Measurements from ENCODE around the gene GPR137B. TPM values are rescaled to one million over a fixed set of nuclear protein-coding genes. Genes with fewer than 3 reads are reported as not detected.

Gene GPR137B
- total and polyA plus RNA-seq, 2 experiments from 2014 or later = 4.5 to 11.1 TPM

- no peak for TF ChIP-seq ZNF462 (CRISPR knock-in tag; IDR thresholded peaks at IDR 0.05)
- TF ChIP-seq ZNF114 (CRISPR knock-in tag; IDR thresholded peaks at IDR 0.05) = no peak
- no peak for TF ChIP-seq POLR2AphosphoS5 (IDR thresholded peaks at IDR 0.05; ENCODE audit: low read depth)
- no peak for TF ChIP-seq EZH2 (IDR thresholded peaks at IDR 0.05; ENCODE audit: low read depth, unreplicated experiment)
Measured at GRCh38 chr1:236133339-236133738, 9.0 kb upstream of the GPR137B start (continued).

- Mint-ChIP-seq H3K9me3 (no peaks in the 10 kb centered on the region), H3K4me1 (peaks cover 18% of the 10 kb centered on the region), H3K27me3 (ENCODE audit: insufficient read depth, low read depth, poor library complexity) (peaks cover 10% of the 10 kb centered on the region)
- TF ChIP-seq EZH2 (IDR thresholded peaks at IDR 0.05; ENCODE audit: low read depth, unreplicated experiment) = no peak
- TF ChIP-seq ZNF331 (CRISPR knock-in tag; IDR thresholded peaks at IDR 0.05; ENCODE audit: low read depth) = no peak
- TF ChIP-seq JUNB (IDR thresholded peaks at IDR 0.05; ENCODE audit: unreplicated experiment) = no peak
- TF ChIP-seq ETS1 (IDR thresholded peaks at IDR 0.05) = no peak
- TF ChIP-seq ZNF462 (CRISPR knock-in tag; IDR thresholded peaks at IDR 0.05) = no peak
Measured at GRCh38 chr1:236133802-236134201, 8.5 kb upstream of the GPR137B start.

More at GRCh38 chr1:236133802-236134201, 8.5 kb upstream of the GPR137B start:
- H4K20me1 ChIP-seq (replicated peaks; ENCODE audit: insufficient read depth) = no peaks in the 10 kb centered on the region
- no peak for DNase-seq (ENCODE audit: low spot score)
- H3K4me3 ChIP-seq = no peak overlapping the region
- H3K79me2 ChIP-seq (replicated peaks; ENCODE audit: insufficient read depth) = no peaks in the 10 kb centered on the region
- H3K4me3 Mint-ChIP-seq = no peak overlapping the region
- peaks cover 10% of the 10 kb centered on the region for H3K27me3 ChIP-seq (ENCODE audit: insufficient read depth)
- H3F3A ChIP-seq (replicated peaks; ENCODE audit: low read depth) = no peaks in the 10 kb centered on the region
- H3K9me2 ChIP-seq (ENCODE audit: insufficient read depth) = no peaks in the 10 kb centered on the region
- no peak overlapping the region for H3K27ac Mint-ChIP-seq
- H3K4me2 ChIP-seq = no peak overlapping the region
- ATAC-seq = no peak
- no peak overlapping the region for H3K27ac ChIP-seq (ENCODE audit: low read depth)
- H3K36me3 ChIP-seq (ENCODE audit: insufficient read depth) = no peaks in the 10 kb centered on the region
- no peaks in the 10 kb centered on the region for H3K36me3 Mint-ChIP-seq (ENCODE audit: low read depth)
- peaks cover 16% of the 10 kb centered on the region for H3K4me1 ChIP-seq (ENCODE audit: insufficient read depth)
- no peak overlapping the region for H2AFZ ChIP-seq
